ENCODE measurements around the gene SPATA31C1. TPM values are rescaled to one million over a fixed set of nuclear protein-coding genes. Genes with fewer than 3 reads are reported as not detected.

The SPATA31C1 gene
- total RNA-seq, 1 experiment from 2014 or later = 0.15 TPM

GRCh38 chr9:87868175-87868574 lies 49.6 kb upstream of the SPATA31C1 start:
- no peak overlapping the region for H2AFZ ChIP-seq (ENCODE audit: low read length)
- H4K20me1 ChIP-seq (ENCODE audit: control insufficient read depth, insufficient read depth, insufficient read length) = no peaks in the 10 kb centered on the region
- peaks cover 2% of the 10 kb centered on the region for H3K4me1 ChIP-seq (ENCODE audit: insufficient read depth, low read length)
- H3K36me3 Mint-ChIP-seq (ENCODE audit: insufficient read depth in 1 of 3, low read depth in 3 of 3) = no peaks in the 10 kb centered on the region
- no peaks in the 10 kb centered on the region for H3K79me2 ChIP-seq (ENCODE audit: insufficient read depth, low read length)
- H3K79me1 ChIP-seq (ENCODE audit: insufficient read depth, low read depth, low read length, poor library complexity, severe bottlenecking) = no peaks in the 10 kb centered on the region
- no peak overlapping the region for H3K56ac ChIP-seq (ENCODE audit: insufficient read length, low read depth, low read length)
- no peak overlapping the region for H3K4me2 ChIP-seq (ENCODE audit: insufficient read depth, insufficient read length, low read length)
- H4K91ac ChIP-seq (ENCODE audit: insufficient read length, low read depth, low read length) = no peak overlapping the region
- H3K23ac ChIP-seq (ENCODE audit: insufficient read length, low read depth, low read length) = no peak overlapping the region
- no CpG with 5 or more reads among the region's 9 CpGs for WGBS (ENCODE audit: extremely low coverage, insufficient read length, low lambda C conversion rate)
- H3K27ac ChIP-seq (ENCODE audit: insufficient read length, low read depth, low read length) = no peak overlapping the region
- no peak overlapping the region for H2BK5ac ChIP-seq (ENCODE audit: insufficient read length, low read length)
- no peaks in the 10 kb centered on the region for H3K27me3 ChIP-seq (ENCODE audit: insufficient read depth, low read length)
- H2BK15ac ChIP-seq (ENCODE audit: low read depth, low read length) = no peak overlapping the region
- H4K5ac ChIP-seq (ENCODE audit: insufficient read length, low read depth, low read length) = no peak overlapping the region
- no peak overlapping the region for H3K9ac ChIP-seq (ENCODE audit: extremely low read depth, insufficient read length, low read length)
- no peak overlapping the region for H2AK5ac ChIP-seq (ENCODE audit: insufficient read length, low read length)
- no peaks in the 10 kb centered on the region for H3K9me3 ChIP-seq (ENCODE audit: control insufficient read depth, low read depth, low read length)
- DNase-seq = no peak
- no peak overlapping the region for H3K27ac Mint-ChIP-seq
- TF ChIP-seq CTCF (conservative IDR thresholded peaks at IDR 0.05) = no peak
- H3K27me3 Mint-ChIP-seq (ENCODE audit: low read depth) = peaks cover 3% of the 10 kb centered on the region
- H2BK20ac ChIP-seq (ENCODE audit: low read depth, low read length, poor library complexity, severe bottlenecking) = no peak overlapping the region
- no peak overlapping the region for H4K8ac ChIP-seq (replicated peaks; ENCODE audit: insufficient read length, low read depth, low read length)
- no peak overlapping the region for H3K14ac ChIP-seq (ENCODE audit: insufficient read depth, low read length)
- no peak overlapping the region for H3K4me3 Mint-ChIP-seq
- H3K9me3 Mint-ChIP-seq = no peaks in the 10 kb centered on the region
- H3K18ac ChIP-seq (ENCODE audit: insufficient read length, low read depth, low read length) = no peak overlapping the region
- H2BK12ac ChIP-seq (ENCODE audit: insufficient read length, low read depth, low read length) = no peak overlapping the region
- H3T11ph ChIP-seq (ENCODE audit: low read length) = no peak overlapping the region
- peaks cover 0 to 2% of the 10 kb centered on the region in 2 experiments; a peak in 2 of 4 replicates for H3K4me1 Mint-ChIP-seq
- H3K4ac ChIP-seq (ENCODE audit: low read depth, low read length) = no peak overlapping the region
- no peak overlapping the region for H2BK120ac ChIP-seq (ENCODE audit: low read depth, low read length, poor library complexity, severe bottlenecking)
- no peaks in the 10 kb centered on the region for H3K23me2 ChIP-seq (ENCODE audit: insufficient read length, low read depth, low read length, poor library complexity, severe bottlenecking)

Measured in H9 (cell line).